Hematopoietic multipotent progenitor cell (in vitro differentiated cells): ENCODE measurements around the gene TBX15. TPM values are rescaled to one million over a fixed set of nuclear protein-coding genes. Genes with fewer than 3 reads are reported as not detected.

ENCODE experiments used
- small RNA-seq: library from RNA; depleted of rRNA; stranded (forward); fragments of <200 nt; gene quantifications from one replicate; pipeline ENCODE3, GENCODE V24; 2012
- total RNA-seq: library from RNA; depleted of rRNA; stranded (reverse); fragments of >200 nt; gene quantifications from one replicate; pipeline ENCODE4 v1.2.3, GENCODE V29; 2012

Gene TBX15
- total RNA-seq, 1 donor: under 0.01 TPM

Small RNAs within 50 kb of the gene (small RNA-seq; reads per million reads assigned to genes)
- not detected for gene AL139420.2

Other genes starting within 250 kb of the TBX15 start
- gene WARS2, start 152.3 kb upstream of the TBX15 start, total RNA-seq: 19.9 TPM